Nephron (organoid): ENCODE measurements around the gene CREB3.

Source experiments
- H3K27ac Mint-ChIP-seq, 3 experiments: 2 replicates each; pipeline ENCODE4 v1.8.0; 2020; ENCODE audit warnings: mixed read lengths in 3 of 3, mild to moderate bottlenecking in 2 of 3, moderate library complexity in 1 of 3
- H3K27me3 Mint-ChIP-seq: 2 replicates; pipeline ENCODE4 v1.8.0; 2021; ENCODE audit warnings: low read depth, mild to moderate bottlenecking, moderate library complexity, mixed read lengths
- H3K36me3 Mint-ChIP-seq: 2 replicates; pipeline ENCODE4 v1.8.0; 2020; ENCODE audit warnings: low read depth, mixed read lengths
- H3K4me1 Mint-ChIP-seq: 2 replicates; pipeline ENCODE4 v1.8.0; 2020; ENCODE audit warnings: mixed read lengths
- H3K4me3 Mint-ChIP-seq, 3 experiments: 2 replicates each; pipeline ENCODE4 v1.8.0; 2020; ENCODE audit warnings: mild to moderate bottlenecking in 3 of 3, mixed read lengths in 3 of 3, moderate library complexity in 2 of 3
- H3K9me3 Mint-ChIP-seq: 2 replicates; pipeline ENCODE4 v1.8.0; 2020; ENCODE audit warnings: mixed read lengths
- CTCF ChIP-seq, 3 experiments: fragments of 200-600 bp; sonication (generic); IDR thresholded peaks; one replicate each; pipeline ENCODE4 v1.5.0; 2021; ENCODE audit warnings: antibody characterized with exemption in 3 of 3; ENCODE audit not compliant: unreplicated experiment in 3 of 3

The CREB3 gene

GRCh38 chr9:35734096-35734495 lies 1.6 kb downstream of the CREB3 start:
- no peaks in the 10 kb centered on the region for H3K27me3 Mint-ChIP-seq

DNA sequence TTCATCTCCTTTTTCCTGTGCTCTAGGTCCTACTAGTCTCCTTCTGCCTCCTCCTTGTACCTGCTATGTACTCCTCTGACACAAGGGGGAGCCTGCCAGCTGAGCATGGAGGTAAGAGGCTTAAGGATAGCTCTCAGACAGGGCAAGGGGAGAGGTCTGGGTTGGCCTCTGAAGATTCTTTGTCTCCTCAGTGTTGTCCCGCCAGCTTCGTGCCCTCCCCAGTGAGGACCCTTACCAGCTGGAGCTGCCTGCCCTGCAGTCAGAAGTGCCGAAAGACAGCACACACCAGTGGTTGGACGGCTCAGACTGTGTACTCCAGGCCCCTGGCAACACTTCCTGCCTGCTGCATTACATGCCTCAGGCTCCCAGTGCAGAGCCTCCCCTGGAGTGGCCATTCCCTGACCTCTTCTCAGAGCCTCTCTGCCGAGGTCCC lies 3.8 kb downstream of the CREB3 start:
- TF ChIP-seq CTCF (IDR thresholded peaks at IDR 0.05; ENCODE audit: unreplicated experiment in 3 of 3): peak; percentile 62 to 76 (median 74)
- Mint-ChIP-seq H3K27ac (peak overlapping the region; percentile 0 to 58 (median 14)), H3K27me3 (no peaks in the 10 kb centered on the region), H3K36me3 (peaks cover 57% of the 10 kb centered on the region), H3K4me1 (peaks cover 8% of the 10 kb centered on the region), H3K9me3 (no peaks in the 10 kb centered on the region), H3K4me3 (peak overlapping the region; percentile 47 to 72 (median 59))

More at GRCh38 chr9:35734096-35734495, 1.6 kb downstream of the CREB3 start:
- peaks cover 8% of the 10 kb centered on the region for H3K4me1 Mint-ChIP-seq
- no peak for TF ChIP-seq CTCF (IDR thresholded peaks at IDR 0.05; ENCODE audit: unreplicated experiment in 3 of 3)
- H3K27ac Mint-ChIP-seq: no peak overlapping the region
- H3K36me3 Mint-ChIP-seq: peaks cover 39% of the 10 kb centered on the region
- peak overlapping the region; percentile 38 to 52 (median 49) for H3K4me3 Mint-ChIP-seq
- H3K9me3 Mint-ChIP-seq: no peaks in the 10 kb centered on the region

DNA sequence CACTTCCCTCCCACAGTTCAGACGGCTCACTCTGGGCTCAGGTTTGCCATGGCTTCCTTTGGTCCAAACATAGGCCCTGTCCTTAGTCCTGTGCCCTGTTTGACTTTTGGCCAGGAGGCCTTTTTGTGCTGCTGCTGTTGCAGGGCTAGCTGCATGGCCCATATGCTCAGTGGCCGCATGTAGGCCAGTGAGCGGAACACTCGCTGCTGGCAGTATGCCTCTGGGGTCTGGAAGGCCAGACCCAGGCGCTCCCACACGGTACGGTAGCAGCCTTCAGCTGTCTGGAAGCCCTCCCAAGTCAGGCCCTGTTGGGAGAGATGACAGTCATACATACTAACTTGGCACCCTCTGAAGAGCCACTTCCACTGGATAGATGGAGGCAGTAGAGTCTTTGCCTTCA lies 4.7 kb downstream of the CREB3 start:
- Mint-ChIP-seq H3K4me3 (no peak overlapping the region), H3K9me3 (no peaks in the 10 kb centered on the region), H3K36me3 (peaks cover 61% of the 10 kb centered on the region), H3K27ac (no peak overlapping the region), H3K27me3 (no peaks in the 10 kb centered on the region), H3K4me1 (peaks cover 8% of the 10 kb centered on the region)
- TF ChIP-seq CTCF (IDR thresholded peaks at IDR 0.05; ENCODE audit: unreplicated experiment in 3 of 3): no peak

DNA sequence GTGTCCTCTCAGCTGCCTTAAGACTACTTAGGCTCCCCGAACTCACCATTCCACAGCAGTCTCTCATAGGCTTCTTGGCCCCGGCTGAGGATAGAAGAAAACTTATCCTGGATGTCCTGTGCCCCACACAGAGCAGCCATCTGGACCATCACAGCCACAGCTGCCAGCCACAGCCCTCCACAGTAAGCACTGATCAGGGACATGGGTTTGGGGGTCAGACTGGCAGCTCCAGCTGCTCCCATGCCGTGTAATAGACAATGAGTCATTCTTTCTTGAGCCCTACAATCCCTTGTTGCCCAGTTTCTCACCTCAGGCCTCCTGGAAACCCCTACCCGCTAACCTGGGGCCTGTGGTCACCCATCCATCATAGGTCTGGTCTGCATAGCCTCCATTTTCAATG lies 5.7 kb downstream of the CREB3 start:
- Mint-ChIP-seq H3K27ac (no peak overlapping the region), H3K36me3 (peaks cover 66% of the 10 kb centered on the region), H3K4me1 (peaks cover 4% of the 10 kb centered on the region), H3K27me3 (no peaks in the 10 kb centered on the region), H3K4me3 (no peak overlapping the region), H3K9me3 (no peaks in the 10 kb centered on the region)
- no peak for TF ChIP-seq CTCF (IDR thresholded peaks at IDR 0.05; ENCODE audit: unreplicated experiment in 3 of 3)

- H3K9me3 Mint-ChIP-seq: no peaks in the 10 kb centered on the region
- peaks cover 69% of the 10 kb centered on the region for H3K36me3 Mint-ChIP-seq
- no peaks in the 10 kb centered on the region for H3K27me3 Mint-ChIP-seq
- no peak overlapping the region for H3K4me3 Mint-ChIP-seq
- H3K4me1 Mint-ChIP-seq: peaks cover 5% of the 10 kb centered on the region
- TF ChIP-seq CTCF (IDR thresholded peaks at IDR 0.05; ENCODE audit: unreplicated experiment in 3 of 3): no peak
- H3K27ac Mint-ChIP-seq: no peak overlapping the region
Measured at GRCh38 chr9:35738924-35739323, 6.5 kb downstream of the CREB3 start.

- Mint-ChIP-seq H3K9me3 (no peaks in the 10 kb centered on the region), H3K27me3 (no peaks in the 10 kb centered on the region), H3K4me1 (peaks cover 5% of the 10 kb centered on the region), H3K36me3 (peaks cover 71% of the 10 kb centered on the region), H3K27ac (no peak overlapping the region), H3K4me3 (no peak overlapping the region)
- no peak for TF ChIP-seq CTCF (IDR thresholded peaks at IDR 0.05; ENCODE audit: unreplicated experiment in 3 of 3)
Measured at GRCh38 chr9:35740243-35740642, 7.8 kb downstream of the CREB3 start.
